ENCODE data around the gene PRAC1. TPM values are rescaled to one million over a fixed set of nuclear protein-coding genes. Genes with fewer than 3 reads are reported as not detected.

The PRAC1 gene
- not detected for total RNA-seq

GRCh38 chr17:48722201-48722907 is at the start of gene PRAC1:
Gene PRAC1, minus strand, starts transcription at chr17:48722518. Its CDS starts 126 bp downstream, at chr17:48722392.
- ATAC-seq (replicated peaks in 6 of 8), result no peak
- in situ Hi-C loops (cut with MboI; ENCODE audit: low pct_unique_long_range_greater_than_20kb in 2 of 9, low sequenced_read_pairs in 9 of 9, unreplicated experiment in 9 of 9), result loop anchor here in 2 of 9 experiments (10.0 to 25.0 kb wide), 2 partner anchors 72 to 165 kb away; partner anchors contain the start of gene ATP5MC1 (in 2 of the 2)
- WGBS, 10 experiments, result 9 to 41% (median 22%) methylated on average over 2 to 16 of the region's 21 CpGs; no CpG with 5 or more reads in 3 of the 10 experiments
- peaks cover 0 to 9% of the 10 kb centered on the region in 2 donors for H3K4me1 ChIP-seq (replicated peaks in 1 of 2)
- H3K4me3 ChIP-seq, result no peak within 1 kb of the TSS
- H3K27ac ChIP-seq, result no peak within 1 kb of the TSS

DNA sequence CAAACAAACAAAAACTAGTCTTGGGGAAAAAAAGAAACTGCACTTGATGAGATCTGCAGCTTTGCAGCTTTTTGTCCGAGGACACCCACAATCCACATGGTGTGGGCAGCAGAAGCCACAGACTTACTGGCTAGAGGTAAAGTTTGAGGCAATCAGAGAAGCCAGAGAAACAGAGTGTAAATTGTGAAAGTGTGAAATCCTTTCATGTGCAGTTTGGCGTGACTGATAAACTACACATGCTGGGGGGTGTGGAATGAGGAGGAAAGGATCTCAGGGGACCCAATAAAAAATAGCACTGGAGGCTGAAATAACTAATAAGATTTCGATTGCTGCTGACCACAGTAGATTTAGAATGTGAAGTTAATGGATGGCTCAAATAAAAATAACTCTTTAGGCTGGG is 48.6 kb upstream of the PRAC1 start:
- in situ Hi-C loops (cut with MboI; ENCODE audit: low pct_unique_long_range_greater_than_20kb in 2 of 9, low sequenced_read_pairs in 9 of 9, unreplicated experiment in 9 of 9), result no loop called here
- WGBS, 10 experiments, result 0 to 80% (median 36%) methylated on average over 1 to 3 of the region's 3 CpGs; no CpG with 5 or more reads in 1 of the 10 experiments
- H3K4me3 ChIP-seq, result no peak overlapping the region
- no peaks in the 10 kb centered on the region for H3K4me1 ChIP-seq (replicated peaks in 1 of 2)
- ATAC-seq (replicated peaks in 6 of 8), result no peak
- no peak overlapping the region for H3K27ac ChIP-seq

GRCh38 chr17:48769009-48769675 is 46.8 kb upstream of the PRAC1 start:
- H3K27ac ChIP-seq, result no peak overlapping the region
- in situ Hi-C loops (cut with MboI; ENCODE audit: low pct_unique_long_range_greater_than_20kb in 2 of 9, low sequenced_read_pairs in 9 of 9, unreplicated experiment in 9 of 9), result no loop called here
- WGBS, 10 experiments, result 52 to 83% (median 67%) methylated on average over 1 to 5 of the region's 5 CpGs; no CpG with 5 or more reads in 1 of the 10 experiments
- no peak overlapping the region for H3K4me3 ChIP-seq
- no peaks in the 10 kb centered on the region for H3K4me1 ChIP-seq (replicated peaks in 1 of 2)
- peak in 2 of 8 experiments; percentile 61 to 74 for ATAC-seq (replicated peaks in 6 of 8)

- H3K4me3 ChIP-seq, result no peak overlapping the region
- no peak overlapping the region for H3K27ac ChIP-seq
- ATAC-seq (replicated peaks in 6 of 8), result peak in 2 of 8 experiments; percentile 20 to 31
- WGBS, 10 experiments, result 30 to 100% (median 53%) methylated on average over 1 to 3 of the region's 4 CpGs; no CpG with 5 or more reads in 2 of the 10 experiments
- in situ Hi-C loops (cut with MboI; ENCODE audit: low pct_unique_long_range_greater_than_20kb in 2 of 9, low sequenced_read_pairs in 9 of 9, unreplicated experiment in 9 of 9), result no loop called here
- no peaks in the 10 kb centered on the region for H3K4me1 ChIP-seq (replicated peaks in 1 of 2)
Observed at GRCh38 chr17:48767263-48767774, 45.0 kb upstream of the PRAC1 start.

DNA sequence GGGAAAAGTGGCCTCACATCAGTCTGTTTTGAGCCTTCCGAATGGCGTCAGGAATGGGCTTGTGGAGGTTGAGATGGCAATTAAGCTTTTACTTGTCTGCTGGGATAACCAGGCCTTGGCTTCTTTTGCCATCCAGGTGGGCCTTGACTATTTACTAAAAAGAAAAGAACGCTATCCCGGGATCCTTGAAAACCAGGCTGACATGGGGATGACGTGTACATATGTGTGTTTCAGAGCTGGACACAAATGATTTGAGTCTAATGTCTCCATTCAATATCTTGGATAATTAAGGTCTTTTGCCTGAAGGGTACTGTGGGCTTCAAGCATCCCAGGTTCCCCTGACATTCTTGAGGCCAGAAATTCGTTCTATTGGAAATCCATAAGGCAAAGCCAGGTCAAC is 38.8 kb upstream of the PRAC1 start:
- no peak for ATAC-seq (replicated peaks in 6 of 8)
- H3K4me1 ChIP-seq (replicated peaks in 1 of 2), result no peaks in the 10 kb centered on the region
- H3K27ac ChIP-seq, result no peak overlapping the region
- no peak overlapping the region for H3K4me3 ChIP-seq
- in situ Hi-C loops (cut with MboI; ENCODE audit: low pct_unique_long_range_greater_than_20kb in 2 of 9, low sequenced_read_pairs in 9 of 9, unreplicated experiment in 9 of 9), result no loop called here
- WGBS, 10 experiments, result 0 to 91% (median 51%) methylated on average over 1 to 6 of the region's 6 CpGs; no CpG with 5 or more reads in 2 of the 10 experiments

GRCh38 chr17:48760411-48760810 is 38.1 kb upstream of the PRAC1 start:
- Histone ChIP-seq H3K27ac (no peak overlapping the region), H3K4me3 (no peak overlapping the region), H3K4me1 (replicated peaks in 1 of 2) (no peaks in the 10 kb centered on the region)
- in situ Hi-C loops (cut with MboI; ENCODE audit: low pct_unique_long_range_greater_than_20kb in 2 of 9, low sequenced_read_pairs in 9 of 9, unreplicated experiment in 9 of 9), result no loop called here
- WGBS, 10 experiments, result 0 to 72% (median 20%) methylated on average over 1 to 3 of the region's 4 CpGs; no CpG with 5 or more reads in 2 of the 10 experiments
- ATAC-seq (replicated peaks in 6 of 8), result no peak

- in situ Hi-C loops (cut with MboI; ENCODE audit: low pct_unique_long_range_greater_than_20kb in 2 of 9, low sequenced_read_pairs in 9 of 9, unreplicated experiment in 9 of 9), result no loop called here
- Histone ChIP-seq H3K27ac (no peak overlapping the region), H3K4me1 (replicated peaks in 1 of 2) (no peaks in the 10 kb centered on the region), H3K4me3 (no peak overlapping the region)
- no peak for ATAC-seq (replicated peaks in 6 of 8)
Observed at GRCh38 chr17:48759288-48759687, 37.0 kb upstream of the PRAC1 start.

GRCh38 chr17:48757524-48757961 is 35.2 kb upstream of the PRAC1 start:
- in situ Hi-C loops (cut with MboI; ENCODE audit: low pct_unique_long_range_greater_than_20kb in 2 of 9, low sequenced_read_pairs in 9 of 9, unreplicated experiment in 9 of 9), result no loop called here
- ATAC-seq (replicated peaks in 6 of 8), result peak in 2 of 8 experiments; percentile 28 to 76
- Histone ChIP-seq H3K4me1 (replicated peaks in 1 of 2) (no peaks in the 10 kb centered on the region), H3K4me3 (no peak overlapping the region), H3K27ac (no peak overlapping the region)
- WGBS, 10 experiments, result 0 to 30% (median 13%) methylated on average over 1 to 2 of the region's 2 CpGs; no CpG with 5 or more reads in 3 of the 10 experiments

DNA sequence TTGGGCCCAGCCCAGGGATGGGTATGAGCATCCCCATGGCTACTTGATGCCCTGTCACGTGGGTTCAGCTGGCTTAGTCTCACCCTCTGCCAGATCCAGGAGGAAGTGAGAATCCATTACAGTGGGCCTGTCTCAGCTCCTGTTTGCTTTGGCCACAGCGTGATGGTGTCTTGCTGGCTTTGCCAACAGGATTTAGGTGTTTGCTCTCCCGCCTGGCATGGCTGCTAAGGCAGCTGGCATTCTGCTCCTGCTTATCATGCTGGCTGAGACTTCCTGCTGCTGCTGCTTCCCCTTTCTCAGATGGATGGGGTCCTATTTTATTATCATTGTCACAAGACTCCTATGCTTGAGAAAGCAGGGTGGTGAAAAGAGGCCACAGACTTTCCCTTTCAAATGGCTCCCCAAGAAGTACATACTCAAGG is 34.5 kb upstream of the PRAC1 start:
- in situ Hi-C loops (cut with MboI; ENCODE audit: low pct_unique_long_range_greater_than_20kb in 2 of 9, low sequenced_read_pairs in 9 of 9, unreplicated experiment in 9 of 9), result no loop called here
- H3K4me1 ChIP-seq (replicated peaks in 1 of 2), result no peaks in the 10 kb centered on the region
- ATAC-seq (replicated peaks in 6 of 8), result peak in 1 of 8 experiments; percentile 44
- 0 to 79% (median 25%) methylated on average over 1 to 3 of the region's 3 CpGs; no CpG with 5 or more reads in 1 of the 10 experiments for WGBS, 10 experiments
- H3K4me3 ChIP-seq, result no peak overlapping the region
- H3K27ac ChIP-seq, result no peak overlapping the region

DNA sequence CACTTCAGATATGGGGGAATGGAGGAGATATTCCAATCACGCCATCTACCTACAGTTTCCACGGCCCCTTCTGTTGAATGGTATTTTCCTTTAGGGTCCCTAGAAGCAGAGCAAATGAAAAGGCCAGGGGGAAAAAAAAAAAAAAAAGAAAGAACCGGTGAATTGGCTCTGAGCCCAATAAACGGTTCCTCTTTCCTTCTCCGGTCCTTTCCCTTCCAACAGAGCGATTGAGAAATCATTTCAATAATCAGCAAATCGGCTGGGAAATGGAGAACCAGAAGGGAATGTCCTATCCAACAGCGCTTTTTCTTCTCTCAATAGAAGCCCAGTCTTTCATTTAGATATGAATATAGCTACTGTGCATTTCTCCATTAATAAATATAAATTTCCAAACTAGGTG is 33.0 kb upstream of the PRAC1 start:
- Histone ChIP-seq H3K27ac (no peak overlapping the region), H3K4me1 (replicated peaks in 1 of 2) (no peaks in the 10 kb centered on the region), H3K4me3 (no peak overlapping the region)
- in situ Hi-C loops (cut with MboI; ENCODE audit: low pct_unique_long_range_greater_than_20kb in 2 of 9, low sequenced_read_pairs in 9 of 9, unreplicated experiment in 9 of 9), result no loop called here
- WGBS, 10 experiments, result 8 to 83% (median 26%) methylated on average over 1 to 8 of the region's 8 CpGs; no CpG with 5 or more reads in 1 of the 10 experiments
- ATAC-seq (replicated peaks in 6 of 8), result no peak

DNA sequence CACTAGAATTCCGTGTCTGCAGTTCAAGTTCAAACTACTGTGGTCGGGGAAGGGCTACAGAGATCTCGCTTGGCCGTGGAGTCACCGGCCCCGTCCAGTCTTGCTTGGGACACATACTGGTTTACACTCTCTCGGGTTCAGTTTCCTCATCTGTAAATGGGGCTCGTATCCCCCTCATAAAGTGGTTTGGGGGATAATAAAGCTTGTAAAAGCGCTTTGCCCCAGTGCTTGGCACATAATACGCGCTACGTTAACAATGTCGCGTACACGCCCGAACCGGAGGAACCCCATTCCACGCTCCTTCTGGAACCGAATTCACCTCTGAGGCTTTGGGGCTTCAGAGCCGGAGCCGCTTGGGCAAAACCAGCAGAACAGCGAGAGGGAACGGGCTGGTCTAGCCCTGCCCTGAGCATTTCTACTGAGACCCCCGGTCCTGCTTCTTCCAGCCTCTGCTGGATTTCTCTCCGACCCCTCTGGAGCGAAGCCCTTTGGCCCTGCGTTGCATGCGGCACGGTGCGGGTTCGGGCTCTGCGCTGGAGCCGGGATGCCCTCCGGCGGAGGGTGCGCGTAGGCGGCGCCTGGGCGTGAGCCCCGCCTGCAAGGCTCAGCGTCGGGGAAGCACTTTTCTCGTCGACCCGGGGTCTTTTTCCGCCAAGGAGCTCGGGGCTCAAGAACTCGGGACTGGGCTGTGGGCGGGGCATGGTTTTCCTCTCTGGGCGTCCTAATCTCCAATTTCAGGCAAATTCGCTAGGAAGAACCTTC is 32.4 kb upstream of the PRAC1 start:
- no peak overlapping the region for H3K27ac ChIP-seq
- WGBS, 10 experiments, result 4 to 30% (median 9%) methylated on average over 2 to 18 of the region's 52 CpGs; no CpG with 5 or more reads in 3 of the 10 experiments
- H3K4me1 ChIP-seq (replicated peaks in 1 of 2), result no peaks in the 10 kb centered on the region
- H3K4me3 ChIP-seq, result no peak overlapping the region
- in situ Hi-C loops (cut with MboI; ENCODE audit: low pct_unique_long_range_greater_than_20kb in 2 of 9, low sequenced_read_pairs in 9 of 9, unreplicated experiment in 9 of 9), result no loop called here
- ATAC-seq (replicated peaks in 6 of 8), result peak in 1 of 8 experiments; percentile 38

DNA sequence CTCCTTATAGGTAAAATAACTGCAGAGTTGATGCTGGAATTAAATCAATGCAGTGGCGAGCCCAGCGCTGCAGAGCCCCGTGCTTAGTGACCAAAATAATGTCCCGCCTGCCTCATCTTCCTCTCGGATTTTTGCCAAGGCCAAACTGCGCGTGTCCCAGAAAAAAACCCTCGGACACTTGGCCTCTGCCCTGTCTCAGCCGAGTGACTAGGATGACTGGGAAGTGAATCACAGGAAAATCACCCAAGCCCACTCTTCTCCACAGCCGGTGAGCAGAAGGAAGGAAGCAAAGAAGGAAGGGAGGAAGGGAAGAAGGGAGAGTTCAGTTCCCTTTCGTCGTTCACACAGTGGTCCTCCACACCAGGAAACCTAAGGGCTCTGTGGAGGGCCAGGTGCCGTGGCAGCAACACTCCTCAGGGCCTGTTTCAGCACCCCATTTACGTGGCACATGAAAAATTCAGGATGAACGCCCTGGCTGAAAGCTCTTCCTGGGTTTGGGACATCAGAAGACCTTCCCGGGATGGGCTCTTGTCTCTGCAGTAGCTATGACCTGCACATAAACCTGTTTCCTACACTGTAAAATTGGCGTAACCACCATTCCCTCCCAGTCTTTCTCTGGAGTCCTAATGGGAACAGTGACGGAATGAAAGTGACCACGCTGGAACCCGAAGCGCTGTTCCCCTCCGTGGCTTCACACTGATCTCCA is 31.6 kb upstream of the PRAC1 start:
- ATAC-seq (replicated peaks in 6 of 8), result peak in 1 of 8 experiments; percentile 11
- no peak overlapping the region for H3K4me3 ChIP-seq
- 0 to 36% (median 12%) methylated on average over 1 to 20 of the region's 22 CpGs; no CpG with 5 or more reads in 1 of the 10 experiments for WGBS, 10 experiments
- in situ Hi-C loops (cut with MboI; ENCODE audit: low pct_unique_long_range_greater_than_20kb in 2 of 9, low sequenced_read_pairs in 9 of 9, unreplicated experiment in 9 of 9), result no loop called here
- H3K4me1 ChIP-seq (replicated peaks in 1 of 2), result no peaks in the 10 kb centered on the region
- no peak overlapping the region for H3K27ac ChIP-seq
